Adrenal gland (tissue), 5 donors: ENCODE measurements around the gene OR2J3.

Experiments used
- POLR2A ChIP-seq, 2 donors: fragments of 450-650 bp; IDR thresholded peaks; one replicate each; pipeline ENCODE4 v1.6.1; 2017; ENCODE audit warnings: antibody characterized with exemption in 2 of 2, mild to moderate bottlenecking in 2 of 2, moderate library complexity in 1 of 2
- TF ChIP-seq, protein P1 (sequence below), 6 experiments: fragments of 450-650 bp in 4 of 6; fragments of 200-600 bp in 2 of 6; sonication (generic) in 1 of 6; IDR thresholded peaks; 1 replicate in 5 of 6; 2 replicates in 1 of 6; pipeline versions ENCODE4 v1.5.1 to v1.8.0; 2016 to 2021; ENCODE audit warnings: antibody characterized with exemption in 6 of 6, mild to moderate bottlenecking in 2 of 6, moderate library complexity in 1 of 6
- donor health status: DM: no; HTN: no; CAD: no.

DNA sequence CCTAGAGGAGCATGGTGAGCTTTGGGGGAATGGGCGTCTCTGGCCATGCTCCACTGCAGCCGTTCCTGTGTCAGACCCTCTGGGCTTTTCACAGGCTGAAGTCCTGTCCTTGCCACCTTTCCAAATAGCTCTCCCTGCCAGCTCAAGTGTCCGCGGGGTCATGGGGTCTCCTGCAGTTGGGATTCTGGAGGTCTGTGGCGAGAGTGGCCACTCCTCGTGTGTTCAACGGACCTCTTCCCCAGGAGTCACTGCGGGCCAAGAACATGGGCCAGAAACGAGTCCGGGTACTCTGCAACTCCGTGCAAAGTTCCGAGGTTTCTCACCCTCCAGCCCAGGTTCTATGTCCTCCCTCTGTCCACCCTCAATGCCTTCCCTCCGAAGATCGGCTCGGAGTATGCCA, 25.4 kb upstream of the OR2J3 start:
- no peak for TF ChIP-seq POLR2A (IDR thresholded peaks at IDR 0.05)
- TF ChIP-seq, protein P1, sequence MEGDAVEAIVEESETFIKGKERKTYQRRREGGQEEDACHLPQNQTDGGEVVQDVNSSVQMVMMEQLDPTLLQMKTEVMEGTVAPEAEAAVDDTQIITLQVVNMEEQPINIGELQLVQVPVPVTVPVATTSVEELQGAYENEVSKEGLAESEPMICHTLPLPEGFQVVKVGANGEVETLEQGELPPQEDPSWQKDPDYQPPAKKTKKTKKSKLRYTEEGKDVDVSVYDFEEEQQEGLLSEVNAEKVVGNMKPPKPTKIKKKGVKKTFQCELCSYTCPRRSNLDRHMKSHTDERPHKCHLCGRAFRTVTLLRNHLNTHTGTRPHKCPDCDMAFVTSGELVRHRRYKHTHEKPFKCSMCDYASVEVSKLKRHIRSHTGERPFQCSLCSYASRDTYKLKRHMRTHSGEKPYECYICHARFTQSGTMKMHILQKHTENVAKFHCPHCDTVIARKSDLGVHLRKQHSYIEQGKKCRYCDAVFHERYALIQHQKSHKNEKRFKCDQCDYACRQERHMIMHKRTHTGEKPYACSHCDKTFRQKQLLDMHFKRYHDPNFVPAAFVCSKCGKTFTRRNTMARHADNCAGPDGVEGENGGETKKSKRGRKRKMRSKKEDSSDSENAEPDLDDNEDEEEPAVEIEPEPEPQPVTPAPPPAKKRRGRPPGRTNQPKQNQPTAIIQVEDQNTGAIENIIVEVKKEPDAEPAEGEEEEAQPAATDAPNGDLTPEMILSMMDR (IDR thresholded peaks at IDR 0.05), result no peak
